Endodermal cell (in vitro differentiated cells): ENCODE results near the gene IDS. TPM values are rescaled to one million over a fixed set of nuclear protein-coding genes. Genes with fewer than 3 reads are reported as not detected.

ENCODE experiments used
- DNase-seq: peaks from one replicate; pipeline ENCODE4 v3.0.0-alpha.2; 2017
- H3K27ac ChIP-seq: 2 replicates; pipeline ENCODE4 v1.5.1; 2013; ENCODE audit warnings: mild to moderate bottlenecking, low read depth, low read length, moderate library complexity
- H3K27me3 ChIP-seq: 2 replicates; pipeline ENCODE4 v1.6.1; 2013; ENCODE audit warnings: mild to moderate bottlenecking, low read length, moderate library complexity; ENCODE audit not compliant: insufficient read depth, control insufficient read depth, poor library complexity, severe bottlenecking
- H3K36me3 ChIP-seq: 2 replicates; pipeline ENCODE4 v1.7.0; 2013; ENCODE audit warnings: mild to moderate bottlenecking, low read length, moderate library complexity; ENCODE audit not compliant: control insufficient read depth, insufficient read depth
- H3K4me1 ChIP-seq: one replicate; pipeline ENCODE4 v1.7.0; 2013; ENCODE audit warnings: low read length; ENCODE audit not compliant: control insufficient read depth, insufficient read depth
- H3K4me3 ChIP-seq: 2 replicates; pipeline ENCODE4 v1.5.1; 2013; ENCODE audit warnings: mild to moderate bottlenecking, low read length, moderate library complexity
- H3K9ac ChIP-seq: 2 replicates; pipeline ENCODE4 v1.6.1; 2013; ENCODE audit warnings: mild to moderate bottlenecking, low read length, moderate library complexity; ENCODE audit not compliant: poor library complexity, severe bottlenecking; ENCODE audit errors: extremely low read depth
- H3K9me3 ChIP-seq: 2 replicates; pipeline ENCODE4 v1.6.1; 2013; ENCODE audit warnings: mild to moderate bottlenecking, low read length, moderate library complexity; ENCODE audit not compliant: control insufficient read depth
- H3K27ac Mint-ChIP-seq: 2 replicates; pipeline ENCODE4 v1.8.0; 2020; ENCODE audit warnings: mixed read lengths
- H3K27me3 Mint-ChIP-seq: 2 replicates; pipeline ENCODE4 v1.8.0; 2021; ENCODE audit warnings: mild to moderate bottlenecking, mixed read lengths; ENCODE audit not compliant: insufficient read depth
- H3K36me3 Mint-ChIP-seq: 2 replicates; pipeline ENCODE4 v1.8.0; 2020; ENCODE audit warnings: low read depth, mixed read lengths
- H3K4me1 Mint-ChIP-seq: 2 replicates; pipeline ENCODE4 v1.8.0; 2020; ENCODE audit warnings: mixed read lengths
- H3K4me3 Mint-ChIP-seq: 2 replicates; pipeline ENCODE4 v1.8.0; 2020; ENCODE audit warnings: mild to moderate bottlenecking, moderate library complexity, mixed read lengths
- H3K9me3 Mint-ChIP-seq: 2 replicates; pipeline ENCODE4 v1.8.0; 2020; ENCODE audit warnings: mild to moderate bottlenecking, mixed read lengths
- CTCF ChIP-seq: fragments of 200-600 bp; sonication (generic); conservative IDR thresholded peaks from 2 replicates; pipeline ENCODE4 v1.5.0; 2021; ENCODE audit warnings: antibody characterized with exemption, mild to moderate bottlenecking
- WGBS, 2 experiments: methylation state at CpG; one replicate each; pipeline versions ENCODE4 v1.1.5 to v1.1.7; 2013; ENCODE audit warnings: missing lambda C conversion rate in 2 of 2, mixed read lengths in 1 of 2; ENCODE audit not compliant: insufficient coverage in 1 of 2, insufficient read length in 1 of 2; 5-methylcytosine and 5-hydroxymethylcytosine counted together
- total RNA-seq, 2 donors: library from RNA; stranded (reverse); fragmentation: NEBNext Ultra II Directional in 1 of 2; extraction: Animal tissue kit (Norgen Biotek cat#: 25700) in 1 of 2; gene quantifications; 2 replicates in 1 of 2; 3 replicates in 1 of 2; pipeline ENCODE4 v1.2.1, GENCODE V29; 2021

The IDS gene
- total RNA-seq, 2 donors from 2014 or later, result 28.2 to 43.9 TPM

- Histone ChIP-seq H3K27ac (no peak overlapping the region), H3K4me3 (no peak overlapping the region), H3K27me3 (no peaks in the 10 kb centered on the region), H3K36me3 (no peaks in the 10 kb centered on the region), H3K9ac (no peak overlapping the region), H3K9me3 (peaks cover 12% of the 10 kb centered on the region), H3K4me1 (no peaks in the 10 kb centered on the region)
- no peak for TF ChIP-seq CTCF
- DNase-seq, result no peak
- Mint-ChIP-seq H3K4me1 (no peaks in the 10 kb centered on the region), H3K9me3 (peaks cover 49% of the 10 kb centered on the region), H3K27ac (no peak overlapping the region), H3K4me3 (no peak overlapping the region), H3K27me3 (no peaks in the 10 kb centered on the region), H3K36me3 (no peaks in the 10 kb centered on the region)
- 94% methylated on average over 4 of the region's 6 CpGs; no CpG with 5 or more reads in 1 of the 2 experiments for WGBS, 2 experiments
These were observed 50.9 kb downstream of the IDS start for GRCh38 chrX:149453906-149454822.

- H3K36me3 Mint-ChIP-seq, result no peaks in the 10 kb centered on the region
- no peak overlapping the region for H3K27ac Mint-ChIP-seq
- H3K27me3 Mint-ChIP-seq, result no peaks in the 10 kb centered on the region
- H3K4me3 Mint-ChIP-seq, result no peak overlapping the region
- WGBS, 2 experiments, result 90% methylated on average over 2 of the region's 2 CpGs; no CpG with 5 or more reads in 1 of the 2 experiments
- no peaks in the 10 kb centered on the region for H3K27me3 ChIP-seq
- H3K9ac ChIP-seq, result no peak overlapping the region
- H3K4me3 ChIP-seq, result no peak overlapping the region
- no peaks in the 10 kb centered on the region for H3K4me1 Mint-ChIP-seq
- no peaks in the 10 kb centered on the region for H3K36me3 ChIP-seq
- H3K9me3 Mint-ChIP-seq, result peaks cover 54% of the 10 kb centered on the region
- TF ChIP-seq CTCF, result no peak
- H3K4me1 ChIP-seq, result no peaks in the 10 kb centered on the region
- H3K27ac ChIP-seq, result no peak overlapping the region
- DNase-seq, result no peak
- H3K9me3 ChIP-seq, result peaks cover 12% of the 10 kb centered on the region
These were observed 52.1 kb downstream of the IDS start for GRCh38 chrX:149453030-149453429.

GRCh38 chrX:149433451-149433850 lies 71.7 kb downstream of the IDS start:
- H3K9me3 Mint-ChIP-seq, result peaks cover 48% of the 10 kb centered on the region
- WGBS, 2 experiments, result 85 to 93% methylated on average over 2 to 3 of the region's 4 CpGs
- no peak for TF ChIP-seq CTCF

More at GRCh38 chrX:149433451-149433850, 71.7 kb downstream of the IDS start:
- no peaks in the 10 kb centered on the region for H3K27me3 ChIP-seq
- no peaks in the 10 kb centered on the region for H3K9me3 ChIP-seq
- Mint-ChIP-seq H3K36me3 (no peaks in the 10 kb centered on the region), H3K4me1 (no peaks in the 10 kb centered on the region), H3K27me3 (no peaks in the 10 kb centered on the region), H3K4me3 (no peak overlapping the region), H3K27ac (no peak overlapping the region)
- no peak overlapping the region for H3K27ac ChIP-seq
- H3K36me3 ChIP-seq, result no peaks in the 10 kb centered on the region
- H3K9ac ChIP-seq, result no peak overlapping the region
- no peak overlapping the region for H3K4me3 ChIP-seq
- no peak for DNase-seq
- no peaks in the 10 kb centered on the region for H3K4me1 ChIP-seq
